Measurements from ENCODE around the gene USP30.
A peak's percentile ranks its signal among the peaks of the same experiment; 100 is the strongest.

Gene USP30

DNA sequence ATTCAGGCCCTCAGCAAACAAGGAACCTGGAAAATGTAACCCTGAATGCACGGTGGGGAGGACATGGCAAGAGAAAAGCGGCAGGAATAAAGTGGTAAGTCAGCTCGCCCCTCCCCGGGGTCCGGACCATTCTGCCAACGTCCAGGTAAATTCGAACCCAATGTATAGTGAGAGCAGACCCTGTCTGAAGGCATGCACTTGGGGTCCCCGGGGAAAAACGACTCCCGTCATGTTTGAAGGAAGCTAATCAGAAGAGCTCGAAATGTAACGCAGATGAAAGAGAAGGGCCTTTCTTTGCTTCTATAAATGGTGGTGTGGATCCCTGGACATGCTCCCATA is 64.2 kb downstream of the USP30 start:
- Histone ChIP-seq H4K20me1 (ENCODE audit: insufficient read depth, low read length, poor library complexity, severe bottlenecking) (no peaks in the 10 kb centered on the region), H3K9me2 (replicated peaks; ENCODE audit: low read depth, low read length) (no peaks in the 10 kb centered on the region), H3K4me1 (ENCODE audit: insufficient read depth, low read length, poor library complexity, severe bottlenecking) (peaks cover 15% of the 10 kb centered on the region), H3K9ac (ENCODE audit: low read depth, low read length, poor library complexity, severe bottlenecking) (no peak overlapping the region), H3K36me3 (ENCODE audit: insufficient read depth, low read length) (no peaks in the 10 kb centered on the region), H3K4me3 (ENCODE audit: low read length, poor library complexity, severe bottlenecking) (no peak overlapping the region), H3K9me3 (ENCODE audit: insufficient read depth, low read depth, low read length) (no peaks in the 10 kb centered on the region), H3K4me2 (ENCODE audit: low read depth, low read length, poor library complexity, severe bottlenecking) (peak overlapping the region; percentile 12), H3K79me2 (ENCODE audit: insufficient read depth, low read length) (no peaks in the 10 kb centered on the region), H2AFZ (ENCODE audit: low read length) (0 out of 2 replicates have a peak overlapping the region, but pooled peaks have one; percentile 39), H3K27me3 (ENCODE audit: insufficient read depth, low read length, poor library complexity, severe bottlenecking) (no peaks in the 10 kb centered on the region), H3F3A (ENCODE audit: low read depth) (no peaks in the 10 kb centered on the region)
- TF ChIP-seq EZH2phosphoT487 (IDR thresholded peaks at IDR 0.05; ENCODE audit: borderline replicate concordance), result no peak
- TF ChIP-seq, protein P1, sequence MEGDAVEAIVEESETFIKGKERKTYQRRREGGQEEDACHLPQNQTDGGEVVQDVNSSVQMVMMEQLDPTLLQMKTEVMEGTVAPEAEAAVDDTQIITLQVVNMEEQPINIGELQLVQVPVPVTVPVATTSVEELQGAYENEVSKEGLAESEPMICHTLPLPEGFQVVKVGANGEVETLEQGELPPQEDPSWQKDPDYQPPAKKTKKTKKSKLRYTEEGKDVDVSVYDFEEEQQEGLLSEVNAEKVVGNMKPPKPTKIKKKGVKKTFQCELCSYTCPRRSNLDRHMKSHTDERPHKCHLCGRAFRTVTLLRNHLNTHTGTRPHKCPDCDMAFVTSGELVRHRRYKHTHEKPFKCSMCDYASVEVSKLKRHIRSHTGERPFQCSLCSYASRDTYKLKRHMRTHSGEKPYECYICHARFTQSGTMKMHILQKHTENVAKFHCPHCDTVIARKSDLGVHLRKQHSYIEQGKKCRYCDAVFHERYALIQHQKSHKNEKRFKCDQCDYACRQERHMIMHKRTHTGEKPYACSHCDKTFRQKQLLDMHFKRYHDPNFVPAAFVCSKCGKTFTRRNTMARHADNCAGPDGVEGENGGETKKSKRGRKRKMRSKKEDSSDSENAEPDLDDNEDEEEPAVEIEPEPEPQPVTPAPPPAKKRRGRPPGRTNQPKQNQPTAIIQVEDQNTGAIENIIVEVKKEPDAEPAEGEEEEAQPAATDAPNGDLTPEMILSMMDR (conservative IDR thresholded peaks at IDR 0.05; ENCODE audit: low read length), result no peak

DNA sequence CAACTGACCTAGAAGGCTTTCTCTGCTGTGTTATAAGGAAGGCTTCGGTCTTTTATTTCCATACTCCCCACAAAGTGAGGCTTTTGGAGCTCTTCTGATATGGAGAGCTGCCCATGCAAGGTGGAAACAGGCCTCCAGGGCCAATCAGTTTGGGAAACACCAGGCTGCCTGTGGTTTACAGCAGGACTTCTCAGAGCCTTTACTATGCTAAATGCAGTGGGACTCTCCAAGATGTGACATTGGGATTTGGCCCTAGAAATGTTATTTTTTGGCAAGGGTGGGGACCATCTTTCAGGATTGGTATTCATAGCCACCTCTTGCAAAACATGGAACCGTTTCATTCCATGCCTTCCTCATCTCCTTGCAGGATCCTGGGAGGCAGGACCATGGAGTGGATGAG is 67.7 kb downstream of the USP30 start:
- no peak for TF ChIP-seq EZH2phosphoT487 (IDR thresholded peaks at IDR 0.05; ENCODE audit: borderline replicate concordance)
- TF ChIP-seq, protein P1 (conservative IDR thresholded peaks at IDR 0.05; ENCODE audit: low read length), result no peak
- peaks cover 15% of the 10 kb centered on the region for H3K4me1 ChIP-seq (ENCODE audit: insufficient read depth, low read length, poor library complexity, severe bottlenecking)
- no peak overlapping the region for H2AFZ ChIP-seq (ENCODE audit: low read length)
- no peaks in the 10 kb centered on the region for H3K36me3 ChIP-seq (ENCODE audit: insufficient read depth, low read length)
- no peaks in the 10 kb centered on the region for H3K79me2 ChIP-seq (ENCODE audit: insufficient read depth, low read length)
- H3K27me3 ChIP-seq (ENCODE audit: insufficient read depth, low read length, poor library complexity, severe bottlenecking), result no peaks in the 10 kb centered on the region
- H3F3A ChIP-seq (ENCODE audit: low read depth), result no peaks in the 10 kb centered on the region
- no peaks in the 10 kb centered on the region for H3K9me2 ChIP-seq (replicated peaks; ENCODE audit: low read depth, low read length)
- no peak overlapping the region for H3K4me3 ChIP-seq (ENCODE audit: low read length, poor library complexity, severe bottlenecking)
- H3K9ac ChIP-seq (ENCODE audit: low read depth, low read length, poor library complexity, severe bottlenecking), result no peak overlapping the region
- H4K20me1 ChIP-seq (ENCODE audit: insufficient read depth, low read length, poor library complexity, severe bottlenecking), result no peaks in the 10 kb centered on the region
- H3K9me3 ChIP-seq (ENCODE audit: insufficient read depth, low read depth, low read length), result no peaks in the 10 kb centered on the region
- no peak overlapping the region for H3K4me2 ChIP-seq (ENCODE audit: low read depth, low read length, poor library complexity, severe bottlenecking)

DNA sequence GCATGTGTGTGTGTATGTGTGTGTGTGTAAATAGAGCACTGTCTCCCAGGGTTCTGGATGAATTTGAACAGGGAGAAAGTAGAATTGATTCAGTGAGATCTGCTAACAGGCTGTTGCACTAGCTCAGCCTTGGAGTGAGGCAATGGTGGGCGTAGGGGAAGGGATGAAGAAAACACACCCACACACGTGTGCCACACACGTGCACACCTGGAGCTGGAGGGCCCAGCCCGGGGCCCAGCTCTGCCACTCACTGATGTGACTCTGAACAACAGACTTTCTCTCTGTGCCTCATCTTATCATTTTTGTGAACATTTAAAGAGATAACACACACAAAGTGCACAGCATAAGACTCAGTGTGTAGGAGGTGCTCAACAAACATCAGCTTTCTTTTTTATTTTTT is 68.2 kb downstream of the USP30 start:
- H4K20me1 ChIP-seq (ENCODE audit: insufficient read depth, low read length, poor library complexity, severe bottlenecking), result no peaks in the 10 kb centered on the region
- no peaks in the 10 kb centered on the region for H3K79me2 ChIP-seq (ENCODE audit: insufficient read depth, low read length)
- H3F3A ChIP-seq (ENCODE audit: low read depth), result no peaks in the 10 kb centered on the region
- H2AFZ ChIP-seq (ENCODE audit: low read length), result no peak overlapping the region
- no peaks in the 10 kb centered on the region for H3K27me3 ChIP-seq (ENCODE audit: insufficient read depth, low read length, poor library complexity, severe bottlenecking)
- TF ChIP-seq, protein P1 (conservative IDR thresholded peaks at IDR 0.05; ENCODE audit: low read length), result no peak
- no peak for TF ChIP-seq EZH2phosphoT487 (IDR thresholded peaks at IDR 0.05; ENCODE audit: borderline replicate concordance)
- H3K9me2 ChIP-seq (replicated peaks; ENCODE audit: low read depth, low read length), result no peaks in the 10 kb centered on the region
- no peak overlapping the region for H3K4me3 ChIP-seq (ENCODE audit: low read length, poor library complexity, severe bottlenecking)
- H3K4me2 ChIP-seq (ENCODE audit: low read depth, low read length, poor library complexity, severe bottlenecking), result no peak overlapping the region
- no peak overlapping the region for H3K9ac ChIP-seq (ENCODE audit: low read depth, low read length, poor library complexity, severe bottlenecking)
- H3K36me3 ChIP-seq (ENCODE audit: insufficient read depth, low read length), result no peaks in the 10 kb centered on the region
- H3K4me1 ChIP-seq (ENCODE audit: insufficient read depth, low read length, poor library complexity, severe bottlenecking), result peaks cover 12% of the 10 kb centered on the region
- no peaks in the 10 kb centered on the region for H3K9me3 ChIP-seq (ENCODE audit: insufficient read depth, low read depth, low read length)

All from Loucy (cell line).